HG02588 (cell line): ENCODE results near the gene EPHB1.
"Not testable (repeated sequence)": the region's sequence is repeated elsewhere in the genome, so short reads cannot be mapped to it uniquely, and the experiment has no call there.

Source experiments
- ATAC-seq: cut with Tn5 transposase; IDR thresholded peaks from one replicate; pipeline ENCODE4 v1.9.1; 2021; ENCODE audit warnings: mild to moderate bottlenecking, moderate library complexity; ENCODE audit not compliant: unreplicated experiment

EPHB1 gene

DNA sequence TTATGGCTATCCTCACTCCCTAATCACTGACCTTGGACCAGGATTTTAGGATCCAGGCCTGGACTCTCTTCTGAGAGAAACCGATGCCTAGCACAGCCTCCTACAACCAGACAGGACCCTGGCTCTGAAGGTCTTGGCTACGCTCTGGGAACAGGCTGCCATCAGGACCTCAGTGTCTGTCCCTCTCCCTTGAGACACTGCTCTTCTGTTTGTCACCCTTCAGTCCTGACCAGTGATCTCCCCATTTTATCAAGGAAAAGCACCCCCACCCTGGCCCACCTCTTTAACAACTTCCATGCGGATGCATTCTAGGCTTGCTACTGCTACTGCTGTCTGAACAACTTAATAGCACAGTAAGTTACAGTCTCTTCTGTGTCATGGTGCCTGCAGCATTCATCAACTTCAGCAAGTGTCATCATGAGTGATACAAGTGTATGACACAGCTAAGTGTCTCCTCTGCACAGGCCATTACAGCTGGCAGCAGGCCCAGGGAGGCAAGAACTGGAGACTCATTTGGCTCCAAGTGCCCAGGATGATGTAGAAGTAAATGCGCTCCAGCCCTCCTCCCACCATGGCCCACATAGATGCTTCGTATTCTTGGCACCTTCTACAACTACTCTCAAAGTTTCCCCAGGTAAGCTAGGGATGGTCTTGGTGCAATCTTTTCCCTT, 302.4 kb downstream of the EPHB1 start:
- ATAC-seq = no peak

DNA sequence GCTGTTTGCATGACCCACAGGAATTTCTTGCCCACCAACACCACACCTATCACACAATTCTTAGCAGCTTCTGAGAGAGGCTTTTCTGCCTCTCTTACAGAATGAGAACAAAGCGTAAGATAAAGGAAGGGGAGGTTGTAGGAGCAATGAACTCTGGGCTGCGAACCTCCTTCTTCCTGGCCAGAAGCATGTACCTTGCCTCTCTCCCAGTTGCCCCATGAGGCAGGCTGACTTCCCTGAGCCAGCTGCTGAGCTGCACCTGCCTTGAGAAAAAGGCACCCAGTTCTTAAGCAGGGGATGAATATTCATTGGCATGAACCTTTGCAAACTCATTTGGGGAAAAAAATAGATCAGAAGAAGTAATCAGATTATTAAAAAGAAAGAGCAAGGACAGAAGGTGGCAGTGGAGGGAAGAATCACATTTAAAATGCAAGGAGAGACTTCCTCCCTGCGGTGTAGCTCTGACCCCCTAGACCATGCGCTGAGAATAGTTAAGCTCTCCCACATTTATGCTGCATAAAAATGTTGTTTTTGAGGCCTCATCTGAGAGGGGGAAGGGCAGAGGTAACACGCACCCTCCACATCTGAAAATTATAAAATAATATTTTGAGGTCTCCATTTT, 304.8 kb downstream of the EPHB1 start:
- no peak for ATAC-seq

DNA sequence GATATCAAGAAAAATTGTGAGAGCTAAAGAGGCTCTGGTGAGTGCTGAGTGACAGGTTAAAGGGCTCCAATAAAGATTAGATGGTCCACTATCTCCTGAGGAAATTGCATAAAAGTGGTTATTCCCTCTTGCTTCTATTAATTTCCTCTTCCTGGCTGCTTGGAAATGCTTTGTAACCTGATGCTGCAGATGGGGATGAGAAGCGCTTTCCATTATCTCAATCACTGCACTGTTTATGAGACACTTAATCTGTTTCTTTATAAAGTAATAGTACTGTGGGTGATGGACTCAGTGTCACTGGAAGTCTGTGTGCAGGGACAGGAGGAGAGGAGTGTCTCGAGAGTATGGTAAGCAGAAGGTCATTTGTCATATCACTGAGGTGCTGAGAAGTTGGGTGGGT, 305.3 kb downstream of the EPHB1 start:
- ATAC-seq = no peak

DNA sequence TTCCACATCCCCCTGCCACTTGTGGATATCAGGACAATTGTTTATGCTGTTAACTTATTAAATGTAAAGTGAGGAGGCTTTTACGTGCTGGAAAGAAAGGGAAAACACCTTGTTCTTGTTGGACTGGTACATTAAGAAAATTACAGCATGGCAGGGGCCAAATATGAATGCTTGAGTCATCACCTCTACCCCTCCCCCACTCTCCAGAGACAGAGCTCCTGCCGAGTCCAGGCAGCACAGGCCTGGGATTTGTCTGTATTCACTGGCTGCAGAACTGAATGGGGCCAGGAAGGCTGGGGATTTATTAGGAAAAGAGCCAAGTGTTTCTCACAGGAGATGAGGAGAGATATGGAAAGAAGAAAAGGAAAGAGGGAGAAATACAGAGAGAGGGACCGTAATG, 308.9 kb downstream of the EPHB1 start:
- no peak for ATAC-seq

GRCh38 chr3:135106445-135106844, 311.4 kb downstream of the EPHB1 start:
- ATAC-seq = no peak

GRCh38 chr3:135107043-135107442, 312.0 kb downstream of the EPHB1 start:
- no peak for ATAC-seq

DNA sequence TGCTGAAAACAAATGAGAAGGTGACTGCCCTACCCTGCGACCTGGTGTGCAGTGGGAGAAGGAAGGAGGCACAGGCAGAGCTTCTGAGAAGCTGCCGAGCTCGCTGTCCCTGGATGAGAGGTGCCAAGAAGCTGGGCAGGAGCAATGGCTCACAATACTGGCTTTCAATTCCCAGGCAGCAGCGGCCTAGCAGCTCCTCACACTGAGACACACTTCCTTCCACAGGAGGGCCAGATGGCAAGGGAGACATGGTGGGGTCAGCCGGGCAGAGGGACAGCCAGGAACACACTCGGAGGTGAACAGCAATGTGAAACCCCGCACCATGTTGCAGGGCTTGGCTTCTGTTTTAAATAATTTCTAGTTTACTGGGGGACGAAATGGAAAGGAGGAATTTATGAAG, 314.6 kb downstream of the EPHB1 start:
- ATAC-seq = no peak

GRCh38 chr3:135114551-135114950, 319.5 kb downstream of the EPHB1 start:
- not testable (repeated sequence) for ATAC-seq

- no peak for ATAC-seq
These were observed 322.9 kb downstream of the EPHB1 start for GRCh38 chr3:135117977-135118376.

- no peak for ATAC-seq
These were observed 323.7 kb downstream of the EPHB1 start for GRCh38 chr3:135118792-135119191.

GRCh38 chr3:135125171-135125801, 330.2 kb downstream of the EPHB1 start:
- ATAC-seq = no peak

- no peak for ATAC-seq
These were observed 332.9 kb downstream of the EPHB1 start for GRCh38 chr3:135127946-135128470.

GRCh38 chr3:135128818-135129217, 333.8 kb downstream of the EPHB1 start:
- no peak for ATAC-seq

GRCh38 chr3:135131290-135131689, 336.2 kb downstream of the EPHB1 start:
- ATAC-seq = no peak

- no peak for ATAC-seq
These were observed 339.0 kb downstream of the EPHB1 start for GRCh38 chr3:135133905-135134683.

- ATAC-seq = no peak
These were observed 339.6 kb downstream of the EPHB1 start for GRCh38 chr3:135134684-135135075.

DNA sequence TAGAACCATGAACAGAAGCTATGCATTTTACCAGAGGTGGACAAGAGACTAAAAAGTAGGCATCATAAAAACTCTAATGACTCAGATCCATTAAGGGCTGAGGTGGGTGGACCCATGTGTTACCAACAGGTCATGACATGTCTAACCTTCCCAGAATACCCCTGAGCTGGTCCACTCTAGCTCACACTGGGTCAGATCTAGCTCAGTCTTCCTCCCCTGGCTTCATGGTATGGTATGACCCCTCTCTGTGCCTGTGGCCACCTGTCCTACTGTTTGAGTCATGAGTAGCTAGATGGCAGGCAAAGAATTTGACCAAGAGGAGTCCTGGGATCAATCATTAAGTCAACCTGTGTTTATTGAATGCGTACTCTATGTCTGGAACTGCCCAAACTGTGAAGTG, 340.4 kb downstream of the EPHB1 start:
- no peak for ATAC-seq

DNA sequence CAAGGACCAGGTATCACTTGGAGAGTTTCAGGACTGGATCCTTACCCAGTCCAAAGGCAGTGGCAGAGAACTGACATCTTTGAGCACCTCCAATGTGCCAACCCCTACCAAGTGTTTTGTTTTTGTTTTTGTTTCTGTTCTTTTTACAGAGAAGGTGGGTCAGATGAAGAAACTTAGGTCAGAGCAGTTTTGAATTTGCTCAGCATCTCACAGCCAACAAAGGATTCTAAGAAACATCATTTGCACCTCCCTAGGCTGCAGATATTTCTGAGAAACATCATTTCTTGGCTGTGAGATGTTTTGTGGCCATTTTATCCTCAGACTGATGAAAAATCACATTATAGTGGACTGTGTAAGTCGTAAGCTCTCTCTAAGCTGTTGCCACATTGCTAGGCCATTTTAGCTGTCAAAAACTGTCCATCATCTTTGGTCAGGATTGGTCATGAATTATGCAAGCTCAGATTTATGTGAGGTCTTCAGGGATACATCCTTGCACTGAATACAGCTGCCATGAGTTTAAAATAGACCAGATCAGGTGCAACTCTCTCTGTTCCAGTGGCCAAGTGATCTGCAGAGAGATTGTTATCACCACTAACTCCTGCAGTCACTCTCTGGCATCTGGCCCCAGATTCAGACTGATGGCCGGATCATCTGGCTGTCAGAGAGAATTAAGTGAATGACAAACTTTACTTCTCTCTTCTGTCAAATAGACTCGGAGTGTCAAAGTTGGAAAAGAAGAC, 341.5 kb downstream of the EPHB1 start:
- ATAC-seq = no peak

DNA sequence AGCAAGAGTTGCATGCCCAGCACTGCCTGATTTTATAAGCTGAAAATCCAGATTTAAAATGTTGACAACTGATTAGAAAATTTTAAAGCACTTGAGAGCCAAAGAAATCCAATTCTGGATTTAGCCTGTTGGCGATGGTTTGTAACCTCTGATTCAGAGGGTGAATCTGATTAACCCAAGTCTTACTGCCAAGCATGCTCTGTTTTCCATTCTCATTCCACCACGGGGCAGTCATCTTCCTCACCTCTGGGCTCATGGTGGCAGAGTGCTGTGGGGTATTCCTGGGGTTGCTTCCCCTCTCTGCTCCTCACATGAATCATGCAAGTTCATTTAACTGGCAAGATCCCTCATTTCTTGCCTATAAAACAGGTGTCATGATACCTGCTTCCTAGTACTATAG, 342.2 kb downstream of the EPHB1 start:
- ATAC-seq = no peak

- no peak for ATAC-seq
These were observed 343.7 kb downstream of the EPHB1 start for GRCh38 chr3:135138776-135139175.

- no peak for ATAC-seq
These were observed 345.5 kb downstream of the EPHB1 start for GRCh38 chr3:135140591-135140990.
